GM19324 (cell line): ENCODE results near the gene CRYBG3.
"Not testable (repeated sequence)": the region's sequence is repeated elsewhere in the genome, so short reads cannot be mapped to it uniquely, and the experiment has no call there.

Experiments
- ATAC-seq: cut with Tn5 transposase; IDR thresholded peaks from one replicate; pipeline ENCODE4 v1.9.1; 2021; ENCODE audit warnings: mild to moderate bottlenecking, moderate library complexity; ENCODE audit not compliant: unreplicated experiment, low FRiP score

Gene CRYBG3

GRCh38 chr3:97833184-97833583 is 11.4 kb downstream of the CRYBG3 start:
- ATAC-seq, result not testable (repeated sequence)

DNA sequence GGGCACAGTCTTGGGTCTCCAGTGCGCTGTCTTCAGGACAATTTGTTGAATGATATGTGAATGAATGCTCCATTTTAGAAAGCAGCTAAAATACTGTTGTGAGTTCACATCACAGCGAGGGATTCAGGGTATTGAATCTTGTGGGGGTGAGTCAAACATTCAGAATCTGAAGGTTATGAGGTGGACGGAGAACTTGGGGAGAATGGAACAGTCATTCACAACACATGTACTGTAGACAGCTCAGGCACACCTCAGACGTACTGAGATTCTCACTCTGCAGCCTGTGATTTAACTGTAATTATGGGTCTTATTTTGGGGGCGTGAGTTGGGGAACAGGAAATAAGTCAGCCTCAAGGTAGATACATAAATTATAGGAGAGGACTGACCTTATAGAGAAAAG is 13.9 kb downstream of the CRYBG3 start:
- no peak for ATAC-seq

GRCh38 chr3:97838393-97838792 is 16.6 kb downstream of the CRYBG3 start:
- no peak for ATAC-seq

GRCh38 chr3:97839944-97840343 is 18.1 kb downstream of the CRYBG3 start:
- no peak for ATAC-seq

DNA sequence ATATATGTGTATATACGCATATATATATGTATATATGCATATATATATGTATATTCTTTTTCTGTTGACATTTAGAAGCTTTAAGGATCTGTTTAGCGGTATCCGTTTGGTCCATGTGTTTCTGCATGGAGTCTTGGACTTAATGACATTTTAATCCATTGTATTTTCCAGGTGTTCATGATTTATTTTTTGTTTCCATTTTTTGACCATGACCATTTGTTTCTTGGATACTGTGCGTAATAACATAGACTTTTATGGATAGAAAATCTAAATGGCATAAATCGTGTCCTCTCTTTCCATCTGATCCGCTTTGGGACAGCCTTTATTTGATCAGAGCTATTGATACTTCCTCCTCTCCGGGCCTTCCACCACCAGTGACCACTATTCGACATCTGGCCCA is 19.5 kb downstream of the CRYBG3 start:
- ATAC-seq, result no peak

GRCh38 chr3:97841956-97842355 is 20.1 kb downstream of the CRYBG3 start:
- no peak for ATAC-seq

GRCh38 chr3:97848779-97849178 is 27.0 kb downstream of the CRYBG3 start:
- ATAC-seq, result no peak

DNA sequence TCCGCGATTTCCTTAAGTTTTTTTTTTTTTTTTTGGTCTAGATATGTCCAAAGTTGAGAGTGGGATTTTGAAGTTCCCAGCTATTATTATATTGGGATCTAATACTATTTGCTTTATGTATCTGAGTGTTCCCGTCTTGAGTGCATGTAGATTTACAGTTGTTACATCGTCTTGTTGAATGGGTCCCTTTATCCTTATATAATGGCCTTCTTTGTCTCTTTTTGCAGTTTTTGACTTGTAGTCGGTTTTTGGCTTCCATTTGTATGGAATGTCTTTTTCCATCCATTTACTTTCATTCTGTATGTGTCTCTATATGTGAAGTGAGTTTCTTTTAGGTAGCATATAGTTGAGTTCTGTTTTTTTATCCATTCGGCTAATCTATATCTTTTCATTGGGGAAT is 35.6 kb downstream of the CRYBG3 start:
- no peak for ATAC-seq

GRCh38 chr3:97860364-97860763 is 38.6 kb downstream of the CRYBG3 start:
- ATAC-seq, result no peak

GRCh38 chr3:97862582-97862981 is 40.8 kb downstream of the CRYBG3 start:
- no peak for ATAC-seq

GRCh38 chr3:97863031-97863430 is 41.2 kb downstream of the CRYBG3 start:
- ATAC-seq, result no peak

- ATAC-seq, result no peak
Observed at GRCh38 chr3:97863775-97864174, 42.0 kb downstream of the CRYBG3 start.

- no peak for ATAC-seq
Observed at GRCh38 chr3:97871186-97871585, 49.4 kb downstream of the CRYBG3 start.

DNA sequence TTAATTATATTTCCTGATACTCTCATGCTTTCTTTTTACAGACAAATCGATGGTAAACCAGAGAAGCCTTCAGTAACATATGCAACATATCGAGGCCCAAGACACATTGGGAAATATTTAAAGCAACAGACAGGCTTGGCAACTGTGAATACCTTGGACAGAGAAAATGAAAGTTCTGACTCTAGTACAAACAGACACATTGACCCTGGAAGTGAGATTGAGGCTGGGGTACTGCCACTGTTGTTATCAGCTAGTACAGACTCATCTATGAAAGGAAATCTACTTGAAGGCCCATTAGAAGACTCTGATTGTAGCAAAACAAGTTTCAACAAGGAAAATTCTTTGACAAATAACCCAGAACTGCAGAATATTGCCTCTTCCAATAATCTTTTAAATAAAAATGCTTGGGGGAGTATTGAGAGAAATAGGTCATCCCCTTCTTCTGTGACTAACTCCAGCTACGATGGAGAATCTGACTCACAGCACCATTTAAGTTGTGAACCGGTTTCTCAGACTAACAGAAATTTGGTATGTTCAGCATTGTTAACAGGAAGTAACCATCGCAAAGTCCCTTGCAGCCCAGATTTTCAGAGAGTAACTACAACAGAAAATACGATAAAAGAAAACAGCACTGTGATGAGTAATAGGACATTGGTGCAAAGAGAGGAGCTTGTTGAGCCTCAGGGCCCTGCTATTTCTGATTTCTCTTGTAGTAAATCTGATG is 50.2 kb downstream of the CRYBG3 start:
- ATAC-seq, result no peak

- no peak for ATAC-seq
Observed at GRCh38 chr3:97872525-97873042, 50.8 kb downstream of the CRYBG3 start.

- no peak for ATAC-seq
Observed at GRCh38 chr3:97880267-97880666, 58.5 kb downstream of the CRYBG3 start.

GRCh38 chr3:97882975-97883598 is 61.3 kb downstream of the CRYBG3 start:
- no peak for ATAC-seq

- ATAC-seq, result no peak
Observed at GRCh38 chr3:97883736-97884135, 61.9 kb downstream of the CRYBG3 start.

GRCh38 chr3:97884586-97885123 is 62.8 kb downstream of the CRYBG3 start:
- ATAC-seq, result no peak

DNA sequence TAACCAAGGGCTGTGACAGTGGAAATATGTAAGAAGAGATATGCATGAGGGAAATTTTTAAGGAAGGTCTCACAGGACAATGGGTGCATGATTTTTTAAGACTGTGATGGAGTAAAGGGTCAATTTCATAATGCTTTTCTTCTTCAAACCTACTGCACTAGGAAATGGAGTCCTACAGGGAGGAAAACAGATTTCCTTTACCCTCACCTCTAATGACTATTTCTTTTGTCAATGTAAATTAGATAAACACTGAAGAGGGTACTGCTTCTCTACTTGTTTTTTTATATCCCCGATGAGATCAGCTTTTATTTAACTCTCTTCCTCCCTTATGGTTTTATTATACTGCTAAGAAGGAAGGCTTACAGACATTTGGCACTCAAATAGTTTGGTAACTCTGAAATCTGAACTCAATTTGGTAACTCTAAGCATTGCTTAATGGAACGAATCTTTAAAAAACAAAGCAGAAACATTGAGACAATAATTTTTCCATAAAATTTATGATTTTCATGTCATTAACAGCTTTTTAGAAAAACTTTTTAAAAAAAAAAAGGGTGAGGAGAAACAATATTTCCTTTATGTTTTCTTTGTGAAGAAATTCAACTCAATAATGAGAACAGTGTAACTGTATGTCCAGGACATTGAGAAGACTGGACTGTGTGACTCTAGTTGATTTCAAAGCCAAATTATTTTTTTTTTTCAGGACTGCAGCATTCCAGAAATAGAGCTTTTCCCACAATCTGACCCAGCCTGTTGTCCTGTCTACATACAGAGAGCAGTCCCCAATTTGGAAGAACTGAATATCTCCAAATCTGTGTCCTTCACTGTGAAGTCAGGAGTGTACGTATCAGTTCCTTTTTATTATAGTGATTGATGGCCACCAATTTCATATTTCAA is 64.4 kb downstream of the CRYBG3 start:
- no peak for ATAC-seq

DNA sequence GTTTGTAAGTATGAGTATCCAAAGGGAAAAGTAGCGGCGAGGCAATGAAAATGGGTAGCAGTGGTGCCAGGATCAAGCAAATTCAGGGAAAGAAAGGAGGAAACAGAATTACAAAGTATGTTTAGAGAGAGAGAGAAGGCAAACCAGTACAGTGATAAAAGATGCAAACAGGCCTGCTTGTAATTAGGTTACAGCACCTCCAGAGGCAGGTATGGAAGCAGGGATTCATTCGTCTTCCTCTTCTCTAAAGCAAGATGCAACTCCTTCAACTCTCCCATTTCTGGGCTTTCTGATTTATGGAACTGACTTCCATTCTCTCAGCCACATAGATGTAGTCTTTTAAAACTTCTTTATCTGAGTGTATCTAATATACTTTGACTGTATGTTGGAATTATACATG is 68.0 kb downstream of the CRYBG3 start:
- no peak for ATAC-seq
